Thyroid gland (tissue), 4 donors: ENCODE results near the gene APCDD1L.

Experiments
- POLR2A ChIP-seq, 2 donors: fragments of 450-650 bp; IDR thresholded peaks; one replicate each; pipeline ENCODE4 v1.6.1; 2017; ENCODE audit warnings: antibody characterized with exemption in 2 of 2, mild to moderate bottlenecking in 2 of 2, moderate library complexity in 1 of 2
- TF ChIP-seq, protein P1 (sequence below), 6 experiments: fragments of 200-600 bp in 3 of 6; fragments of 450-650 bp in 3 of 6; sonication (generic) in 3 of 6; IDR thresholded peaks; one replicate each; pipeline ENCODE4 v1.5.1; 2016 to 2019; ENCODE audit warnings: antibody characterized with exemption in 6 of 6, mild to moderate bottlenecking in 2 of 6, inconsistent platforms in 1 of 6, moderate library complexity in 1 of 6

GRCh38 chr20:58557733-58558342 is 42.6 kb upstream of the APCDD1L start:
- TF ChIP-seq, protein P1, sequence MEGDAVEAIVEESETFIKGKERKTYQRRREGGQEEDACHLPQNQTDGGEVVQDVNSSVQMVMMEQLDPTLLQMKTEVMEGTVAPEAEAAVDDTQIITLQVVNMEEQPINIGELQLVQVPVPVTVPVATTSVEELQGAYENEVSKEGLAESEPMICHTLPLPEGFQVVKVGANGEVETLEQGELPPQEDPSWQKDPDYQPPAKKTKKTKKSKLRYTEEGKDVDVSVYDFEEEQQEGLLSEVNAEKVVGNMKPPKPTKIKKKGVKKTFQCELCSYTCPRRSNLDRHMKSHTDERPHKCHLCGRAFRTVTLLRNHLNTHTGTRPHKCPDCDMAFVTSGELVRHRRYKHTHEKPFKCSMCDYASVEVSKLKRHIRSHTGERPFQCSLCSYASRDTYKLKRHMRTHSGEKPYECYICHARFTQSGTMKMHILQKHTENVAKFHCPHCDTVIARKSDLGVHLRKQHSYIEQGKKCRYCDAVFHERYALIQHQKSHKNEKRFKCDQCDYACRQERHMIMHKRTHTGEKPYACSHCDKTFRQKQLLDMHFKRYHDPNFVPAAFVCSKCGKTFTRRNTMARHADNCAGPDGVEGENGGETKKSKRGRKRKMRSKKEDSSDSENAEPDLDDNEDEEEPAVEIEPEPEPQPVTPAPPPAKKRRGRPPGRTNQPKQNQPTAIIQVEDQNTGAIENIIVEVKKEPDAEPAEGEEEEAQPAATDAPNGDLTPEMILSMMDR (IDR thresholded peaks at IDR 0.05), result no peak
- no peak for TF ChIP-seq POLR2A (IDR thresholded peaks at IDR 0.05)
